NCI-H526 (cell line): Measurements from ENCODE around the gene PRRT1B.

ENCODE experiments used
- DNase-seq, 2 experiments: peaks; one replicate each; lab custom pipeline; 2025; lab: John Stamatoyannopoulos, UW

Gene PRRT1B

GRCh38 chr9:131580358-131580757 is 35.0 kb downstream of the PRRT1B start:
- no peak for DNase-seq

DNA sequence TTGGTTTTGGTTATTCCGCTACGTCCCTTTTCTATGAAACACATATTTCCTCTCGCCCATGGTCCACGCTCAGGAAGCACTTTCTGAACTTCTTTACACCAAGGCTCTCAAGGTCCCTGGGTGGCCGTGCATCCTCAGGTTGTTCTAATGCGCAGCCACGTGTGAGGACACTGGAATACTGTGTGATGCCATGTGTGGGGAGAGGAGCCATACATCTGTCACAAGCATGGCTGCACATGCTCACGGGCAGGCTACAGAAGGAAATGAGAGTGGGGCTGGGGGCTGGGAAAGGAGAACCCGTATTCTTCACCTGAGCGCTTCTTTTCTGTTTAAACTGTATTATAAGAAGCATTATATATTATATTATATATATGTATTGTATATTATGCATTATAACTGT is 36.7 kb downstream of the PRRT1B start:
- no peak for DNase-seq

DNA sequence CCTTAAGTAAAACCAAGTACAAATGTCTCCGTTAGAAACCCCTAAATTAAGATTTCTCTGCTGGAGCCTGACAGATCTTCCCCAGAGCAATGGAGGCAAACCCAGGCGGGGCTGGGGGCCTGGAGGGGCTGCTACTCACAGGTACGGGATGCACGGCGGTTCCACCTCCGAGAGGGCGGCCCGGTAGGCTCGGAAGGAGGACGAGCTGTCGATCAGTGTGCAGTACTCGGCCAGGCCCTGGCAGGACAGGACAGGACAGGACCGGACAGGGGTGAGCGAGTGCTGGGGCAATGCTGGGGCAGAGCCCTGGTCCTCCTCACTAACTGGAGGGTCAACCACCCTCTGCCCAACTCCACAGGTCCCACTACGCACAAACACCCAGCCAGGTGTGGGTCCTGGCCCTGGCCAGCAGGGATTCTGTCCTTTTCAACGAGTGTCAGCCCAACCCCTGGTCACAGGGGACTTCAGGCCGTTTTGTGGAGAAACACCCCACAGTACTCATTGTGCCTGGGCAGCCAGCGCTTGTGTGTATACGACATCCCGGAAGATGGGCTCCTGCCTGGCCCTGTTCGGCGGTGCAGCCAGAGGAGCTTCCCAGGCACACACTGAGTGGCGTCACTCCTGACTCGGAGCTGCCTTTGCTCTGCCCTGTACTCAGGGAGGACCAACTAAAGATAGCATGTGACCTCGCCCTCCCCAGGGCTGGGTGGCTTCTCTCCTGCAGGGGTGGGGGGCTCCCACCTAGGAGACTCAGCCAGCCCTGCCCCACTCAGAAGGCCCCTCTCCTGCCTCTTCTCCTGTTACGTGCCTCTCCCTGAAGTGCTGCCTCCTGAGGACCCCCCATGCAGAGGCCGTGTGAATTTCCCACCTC is 37.4 kb downstream of the PRRT1B start:
- no peak for DNase-seq

GRCh38 chr9:131583337-131583645 is 38.0 kb downstream of the PRRT1B start:
- no peak for DNase-seq

GRCh38 chr9:131583836-131584555 is 38.7 kb downstream of the PRRT1B start:
- DNase-seq: no peak

DNA sequence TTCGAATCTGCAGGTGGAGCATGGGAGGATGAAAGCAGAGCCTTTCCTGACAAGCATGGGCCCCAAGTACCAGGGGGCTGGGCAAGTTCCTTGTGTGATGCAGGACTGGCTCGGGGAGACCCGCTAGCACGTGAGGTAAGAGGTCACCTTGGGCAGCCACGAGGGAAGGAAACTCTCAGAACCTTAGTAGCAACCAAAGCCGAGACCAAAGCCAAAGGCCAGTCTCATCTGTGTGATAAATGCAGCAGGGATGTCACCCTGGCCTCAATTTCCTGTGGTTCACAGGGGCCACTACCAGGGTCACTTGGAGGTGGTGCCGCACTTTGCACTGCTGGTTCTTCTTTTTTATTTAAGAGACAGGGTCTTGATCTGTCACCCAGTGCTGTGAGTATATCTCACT is 39.5 kb downstream of the PRRT1B start:
- no peak for DNase-seq

DNA sequence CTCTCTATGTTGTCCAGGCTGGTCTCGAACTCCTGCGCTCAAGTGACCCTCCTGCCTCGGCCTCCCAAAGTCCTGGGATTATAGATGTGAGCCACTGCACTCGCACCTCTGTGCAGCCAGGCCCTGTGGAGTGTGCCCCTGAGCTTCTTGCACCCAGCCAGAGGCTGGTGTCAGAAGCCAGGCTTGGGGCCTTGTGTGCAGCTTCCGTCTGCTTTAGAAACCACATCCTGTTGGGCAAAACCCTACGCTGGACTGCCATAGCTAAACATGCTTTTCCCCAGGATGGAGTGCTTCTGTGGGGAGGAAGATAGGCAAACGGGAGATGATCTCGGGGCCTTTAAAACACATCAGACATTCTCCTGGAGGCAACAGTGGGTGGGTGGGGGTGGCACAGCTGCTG is 40.1 kb downstream of the PRRT1B start:
- DNase-seq: no peak

- no peak for DNase-seq
These were observed 42.0 kb downstream of the PRRT1B start for GRCh38 chr9:131587331-131587730.

GRCh38 chr9:131587906-131588305 is 42.6 kb downstream of the PRRT1B start:
- no peak for DNase-seq

GRCh38 chr9:131588396-131588795 is 43.1 kb downstream of the PRRT1B start:
- no peak for DNase-seq

GRCh38 chr9:131589124-131589711 is 43.9 kb downstream of the PRRT1B start:
- DNase-seq: no peak

DNA sequence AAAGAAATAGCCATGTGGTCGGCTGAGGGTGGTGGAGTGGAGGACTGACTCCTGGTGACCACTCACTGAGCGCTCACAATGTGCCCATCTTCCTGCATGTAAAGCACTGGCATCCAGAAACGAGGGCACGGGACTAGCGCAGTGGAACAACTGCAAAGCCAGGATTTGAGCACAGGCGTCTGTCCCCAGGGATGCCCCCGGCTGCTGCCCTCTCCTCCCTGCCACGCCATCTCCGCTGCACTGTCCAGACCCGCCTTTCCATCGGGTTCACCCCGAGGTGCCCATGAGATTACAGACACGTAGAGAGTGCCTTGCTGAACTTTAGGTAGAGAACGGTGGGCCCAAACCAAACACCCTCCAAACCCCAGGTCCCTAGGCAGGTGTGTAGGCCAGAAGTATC is 44.7 kb downstream of the PRRT1B start:
- no peak for DNase-seq

- DNase-seq: no peak
These were observed 45.1 kb downstream of the PRRT1B start for GRCh38 chr9:131590449-131590848.

DNA sequence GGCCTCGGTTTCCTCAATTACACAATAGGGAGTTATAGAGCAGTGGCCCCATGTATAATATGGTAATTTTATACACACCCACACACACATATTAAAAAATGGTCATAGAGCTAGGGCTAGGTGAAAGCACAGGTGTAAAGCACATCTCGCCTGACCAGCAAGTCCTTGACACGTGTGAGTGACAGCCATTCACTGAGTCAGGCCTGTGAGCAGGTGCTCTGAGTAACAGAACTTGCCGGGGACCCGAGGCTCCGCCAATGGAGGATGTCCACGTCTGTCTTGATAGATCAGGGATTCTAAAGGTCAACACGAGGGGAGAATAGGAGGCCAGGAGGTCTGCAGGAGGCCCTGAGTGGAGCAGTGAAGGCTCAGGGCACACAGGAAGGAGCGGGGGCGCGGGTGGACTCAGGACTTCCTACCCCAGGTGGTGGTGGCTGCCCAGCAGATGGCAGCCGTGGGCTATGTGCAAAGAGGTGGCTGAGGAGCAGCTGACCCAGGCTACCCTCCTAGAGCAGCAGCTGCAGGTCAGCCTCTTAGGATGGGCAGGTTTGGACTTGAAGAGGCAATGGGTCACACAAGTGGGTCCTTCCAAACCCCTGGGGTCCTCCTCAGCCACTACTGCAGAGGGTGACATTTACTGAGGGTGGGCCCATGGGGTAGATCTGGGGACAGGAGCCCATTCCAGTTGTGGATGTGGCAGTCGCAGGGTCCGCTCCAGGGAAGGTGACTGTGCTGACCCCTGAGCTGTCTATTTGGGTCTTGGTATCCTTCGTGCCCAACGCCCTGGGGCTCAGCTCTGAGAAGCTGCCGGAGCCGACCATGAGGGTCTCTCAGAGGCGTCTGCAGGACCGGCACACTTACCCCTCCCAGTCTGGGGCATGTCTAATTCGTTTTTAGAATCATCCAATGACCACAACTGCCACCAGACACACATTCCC is 45.9 kb downstream of the PRRT1B start:
- DNase-seq: peak in 1 of 2 experiments; percentile 77

DNA sequence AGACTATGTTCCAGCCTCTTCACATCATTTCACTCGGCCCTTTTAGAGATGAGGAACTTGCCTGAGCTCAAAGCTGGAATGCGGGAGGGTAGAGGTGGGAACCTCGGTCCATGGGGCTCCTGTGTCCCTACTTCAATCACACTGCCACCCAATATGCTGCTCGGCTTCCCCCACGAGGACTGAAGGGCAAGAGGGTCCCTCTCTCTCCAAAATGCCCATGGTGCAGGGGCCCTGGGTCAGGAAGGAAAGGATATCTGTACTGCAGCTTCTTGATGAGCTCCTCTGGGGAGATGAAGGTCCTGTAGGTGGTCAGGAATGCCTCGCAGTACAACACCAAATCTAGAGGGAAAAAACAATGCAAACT is 46.5 kb downstream of the PRRT1B start:
- DNase-seq: no peak

DNA sequence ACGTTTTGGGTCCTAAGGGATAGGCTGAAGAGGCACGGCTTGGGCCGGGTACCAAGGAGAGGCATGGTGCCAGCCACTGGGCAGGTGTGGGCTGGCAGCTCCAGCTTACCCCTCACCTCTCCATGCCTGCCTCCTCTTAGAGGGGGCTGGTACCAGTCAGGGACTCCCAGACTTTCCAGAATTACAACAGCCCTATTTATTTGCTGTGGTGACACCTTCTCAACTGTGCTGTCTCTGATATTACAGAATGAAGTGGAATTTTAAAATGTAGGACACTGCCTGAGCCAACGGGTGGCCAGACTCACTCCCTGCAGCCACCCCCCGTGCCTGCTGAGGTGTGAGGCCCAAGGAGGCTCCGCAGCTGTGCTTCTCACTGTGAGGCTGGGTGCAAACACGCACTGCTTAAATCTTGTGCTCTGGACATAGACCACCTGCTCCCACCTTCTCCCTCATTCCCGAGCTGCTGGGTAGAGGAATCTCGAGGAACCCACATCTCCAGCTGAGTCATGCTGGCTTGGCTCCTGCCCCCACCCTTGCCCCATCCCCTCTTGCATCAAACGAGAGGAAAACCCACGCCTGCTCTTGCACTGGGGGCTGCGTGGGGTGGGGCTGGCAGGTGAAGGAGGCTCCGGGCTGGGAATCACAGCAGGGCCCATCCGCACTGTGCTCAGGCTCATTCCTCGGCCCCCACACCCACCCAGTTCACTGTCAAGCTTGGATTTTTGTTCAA is 47.9 kb downstream of the PRRT1B start:
- DNase-seq: no peak

- DNase-seq: no peak
These were observed 48.8 kb downstream of the PRRT1B start for GRCh38 chr9:131593936-131594665.

- DNase-seq: no peak
These were observed 49.8 kb downstream of the PRRT1B start for GRCh38 chr9:131594906-131595665.

GRCh38 chr9:131595696-131596429 is 50.5 kb downstream of the PRRT1B start:
- no peak for DNase-seq
